ENCODE data around the gene CLDN15. TPM values are rescaled to one million over a fixed set of nuclear protein-coding genes. Genes with fewer than 3 reads are reported as not detected.

The CLDN15 gene
- total RNA-seq, 1 experiment from 2014 or later = 9.7 TPM

DNA sequence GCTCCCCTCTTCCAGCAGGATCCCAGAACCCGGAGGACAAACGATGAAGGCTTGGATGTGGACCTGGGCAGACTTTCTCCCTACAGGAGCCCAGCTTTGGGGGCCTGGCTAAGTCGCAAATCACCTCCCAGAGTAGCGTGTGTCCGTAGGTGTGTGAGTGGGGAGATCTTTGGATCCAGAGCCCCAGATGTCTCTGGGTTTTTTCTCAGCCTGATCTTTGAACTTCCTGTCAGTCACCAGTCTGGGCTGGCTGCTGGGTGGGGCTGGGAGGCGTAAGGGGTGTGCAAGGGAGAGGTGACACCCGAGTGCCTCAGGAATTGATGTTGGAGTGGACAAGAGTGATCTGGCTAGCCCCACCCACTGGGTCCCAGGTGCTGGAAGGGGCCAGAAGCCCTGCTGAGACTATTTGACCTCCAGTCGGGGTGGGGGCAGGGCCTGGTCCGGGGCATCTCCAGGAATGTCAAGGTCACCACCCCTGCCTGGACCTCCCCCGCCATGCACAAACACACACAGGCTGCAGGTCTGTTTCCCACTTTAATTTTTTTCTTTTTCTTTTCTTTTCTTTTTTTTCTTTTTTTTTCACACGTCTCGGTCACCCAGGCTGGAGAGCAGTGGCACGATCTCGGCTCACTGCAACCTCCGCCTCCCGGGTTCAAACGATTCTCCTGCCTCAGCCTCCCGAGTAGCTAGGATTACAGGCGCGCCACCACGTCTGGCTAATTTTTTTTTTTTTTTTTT is 36.6 kb downstream of the CLDN15 start, which contains the start of gene MOGAT3:
MOGAT3 (minus strand) TSS at position 175 of the 738 bp plus-strand sequence. CDS start 182 bp downstream, outside the sequence.
- peaks cover 3% of the 10 kb centered on the region for H3K23me2 ChIP-seq (ENCODE audit: insufficient read length, low read depth, low read length, poor library complexity, severe bottlenecking)
- H3K9me3 Mint-ChIP-seq = no peaks in the 10 kb centered on the region
- H3K9me3 ChIP-seq (ENCODE audit: control insufficient read depth, low read depth, low read length) = no peaks in the 10 kb centered on the region
- H3K23ac ChIP-seq (ENCODE audit: insufficient read length, low read depth, low read length) = no peak within 1 kb of the TSS
- H3K79me2 ChIP-seq (ENCODE audit: insufficient read depth, low read length) = no peaks in the 10 kb centered on the region
- TF ChIP-seq, protein P1, sequence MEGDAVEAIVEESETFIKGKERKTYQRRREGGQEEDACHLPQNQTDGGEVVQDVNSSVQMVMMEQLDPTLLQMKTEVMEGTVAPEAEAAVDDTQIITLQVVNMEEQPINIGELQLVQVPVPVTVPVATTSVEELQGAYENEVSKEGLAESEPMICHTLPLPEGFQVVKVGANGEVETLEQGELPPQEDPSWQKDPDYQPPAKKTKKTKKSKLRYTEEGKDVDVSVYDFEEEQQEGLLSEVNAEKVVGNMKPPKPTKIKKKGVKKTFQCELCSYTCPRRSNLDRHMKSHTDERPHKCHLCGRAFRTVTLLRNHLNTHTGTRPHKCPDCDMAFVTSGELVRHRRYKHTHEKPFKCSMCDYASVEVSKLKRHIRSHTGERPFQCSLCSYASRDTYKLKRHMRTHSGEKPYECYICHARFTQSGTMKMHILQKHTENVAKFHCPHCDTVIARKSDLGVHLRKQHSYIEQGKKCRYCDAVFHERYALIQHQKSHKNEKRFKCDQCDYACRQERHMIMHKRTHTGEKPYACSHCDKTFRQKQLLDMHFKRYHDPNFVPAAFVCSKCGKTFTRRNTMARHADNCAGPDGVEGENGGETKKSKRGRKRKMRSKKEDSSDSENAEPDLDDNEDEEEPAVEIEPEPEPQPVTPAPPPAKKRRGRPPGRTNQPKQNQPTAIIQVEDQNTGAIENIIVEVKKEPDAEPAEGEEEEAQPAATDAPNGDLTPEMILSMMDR (conservative IDR thresholded peaks at IDR 0.05) = no peak
- H3K4me3 Mint-ChIP-seq = peak within 1 kb of the TSS; percentile 52 to 67
- peaks cover 14 to 19% of the 10 kb centered on the region in 2 experiments for H3K4me1 Mint-ChIP-seq
- no peak within 1 kb of the TSS for H4K91ac ChIP-seq (ENCODE audit: insufficient read length, low read depth, low read length)
- no peak within 1 kb of the TSS for H4K8ac ChIP-seq (replicated peaks; ENCODE audit: insufficient read length, low read depth, low read length)
- H3K27ac Mint-ChIP-seq = peak within 1 kb of the TSS in 2 of 3 experiments; percentile 4 to 75; a peak in 3 of 7 replicates
- no peak within 1 kb of the TSS for H3K4ac ChIP-seq (ENCODE audit: low read depth, low read length)
- H2BK15ac ChIP-seq (ENCODE audit: low read depth, low read length) = no peak within 1 kb of the TSS
- H3K27ac ChIP-seq (ENCODE audit: insufficient read length, low read depth, low read length) = no peak within 1 kb of the TSS
- no peak within 1 kb of the TSS for H2BK120ac ChIP-seq (ENCODE audit: low read depth, low read length, poor library complexity, severe bottlenecking)
- H3K27me3 Mint-ChIP-seq (ENCODE audit: low read depth) = peaks cover 12% of the 10 kb centered on the region
- no peak within 1 kb of the TSS for H2BK12ac ChIP-seq (ENCODE audit: insufficient read length, low read depth, low read length)
- DNase-seq = peak; percentile 58
- no peak within 1 kb of the TSS for H2BK20ac ChIP-seq (ENCODE audit: low read depth, low read length, poor library complexity, severe bottlenecking)
- no peak within 1 kb of the TSS for H2AFZ ChIP-seq (ENCODE audit: low read length)
- H2AK5ac ChIP-seq (ENCODE audit: insufficient read length, low read length) = no peak within 1 kb of the TSS
- H4K5ac ChIP-seq (ENCODE audit: insufficient read length, low read depth, low read length) = no peak within 1 kb of the TSS
- H3K56ac ChIP-seq (ENCODE audit: insufficient read length, low read depth, low read length) = no peak within 1 kb of the TSS
- no peak within 1 kb of the TSS for H3T11ph ChIP-seq (ENCODE audit: low read length)
- H3K18ac ChIP-seq (ENCODE audit: insufficient read length, low read depth, low read length) = peak within 1 kb of the TSS; percentile 5
- no peak within 1 kb of the TSS for H3K9ac ChIP-seq (ENCODE audit: extremely low read depth, insufficient read length, low read length)
- H3K79me1 ChIP-seq (ENCODE audit: insufficient read depth, low read depth, low read length, poor library complexity, severe bottlenecking) = no peaks in the 10 kb centered on the region
- no peaks in the 10 kb centered on the region for H3K27me3 ChIP-seq (ENCODE audit: insufficient read depth, low read length)
- H3K4me1 ChIP-seq (ENCODE audit: insufficient read depth, low read length) = no peaks in the 10 kb centered on the region; the same call in 1 of the 2 replicates
- WGBS (ENCODE audit: extremely low coverage, insufficient read length, low lambda C conversion rate) = no CpG with 5 or more reads among the region's 21 CpGs
- H3K14ac ChIP-seq (ENCODE audit: insufficient read depth, low read length) = peak within 1 kb of the TSS; percentile 10
- H3K36me3 Mint-ChIP-seq (ENCODE audit: insufficient read depth in 1 of 3, low read depth in 3 of 3) = peaks cover 0 to 8% (median 4%) of the 10 kb centered on the region in 3 experiments; a peak in 3 of 7 replicates
- no peak within 1 kb of the TSS for H2BK5ac ChIP-seq (ENCODE audit: insufficient read length, low read length)
- H3K4me2 ChIP-seq (ENCODE audit: insufficient read depth, insufficient read length, low read length) = peak within 1 kb of the TSS; percentile 23
- H4K20me1 ChIP-seq (ENCODE audit: control insufficient read depth, insufficient read depth, insufficient read length) = no peaks in the 10 kb centered on the region

Measured in H9 (cell line).